Measurements from ENCODE around the gene PCYOX1L.
A peak's percentile ranks its signal among the peaks of the same experiment; 100 is the strongest.

The PCYOX1L gene

GRCh38 chr5:149338364-149338763 is 19.5 kb upstream of the PCYOX1L start:
- TF ChIP-seq CTCF (IDR thresholded peaks at IDR 0.05; ENCODE audit: low read depth, low read length), result no peak
- no peak for DNase-seq (ENCODE audit: extremely low read depth, low read depth)

- no peak for TF ChIP-seq CTCF (IDR thresholded peaks at IDR 0.05; ENCODE audit: low read depth, low read length)
- DNase-seq (ENCODE audit: extremely low read depth, low read depth), result no peak
Measured at GRCh38 chr5:149340920-149341319, 16.9 kb upstream of the PCYOX1L start.

- no peak for DNase-seq (ENCODE audit: extremely low read depth, low read depth)
- no peak for TF ChIP-seq CTCF (IDR thresholded peaks at IDR 0.05; ENCODE audit: low read depth, low read length)
Measured at GRCh38 chr5:149341876-149342275, 16.0 kb upstream of the PCYOX1L start.

GRCh38 chr5:149344151-149344550 is 13.7 kb upstream of the PCYOX1L start:
- no peak for TF ChIP-seq CTCF (IDR thresholded peaks at IDR 0.05; ENCODE audit: low read depth, low read length)
- no peak for DNase-seq (ENCODE audit: extremely low read depth, low read depth)

GRCh38 chr5:149345147-149345891 is 12.5 kb upstream of the PCYOX1L start, which contains the start of gene GRPEL2:
GRPEL2 (plus strand) TSS chr5:149345499; CDS start chr5:149345540, 41 bp downstream.
- peak; percentile 94 for DNase-seq (ENCODE audit: extremely low read depth, low read depth)
- no peak for TF ChIP-seq CTCF (IDR thresholded peaks at IDR 0.05; ENCODE audit: low read depth, low read length)

- TF ChIP-seq CTCF (IDR thresholded peaks at IDR 0.05; ENCODE audit: low read depth, low read length), result no peak
- no peak for DNase-seq (ENCODE audit: extremely low read depth, low read depth)
Measured at GRCh38 chr5:149345892-149346222, 12.0 kb upstream of the PCYOX1L start.

GRCh38 chr5:149348518-149348917 is 9.3 kb upstream of the PCYOX1L start:
- TF ChIP-seq CTCF (IDR thresholded peaks at IDR 0.05; ENCODE audit: low read depth, low read length), result no peak
- no peak for DNase-seq (ENCODE audit: extremely low read depth, low read depth)

Data from AG09319 (cell line).